Testis (tissue), 3 donors: ENCODE results near the gene DOK6. TPM values are rescaled to one million over a fixed set of nuclear protein-coding genes. Genes with fewer than 3 reads are reported as not detected.

Experiments used
- DNase-seq: peaks from one replicate; pipeline ENCODE4 v3.0.0-alpha.2; 2019
- H3K27ac ChIP-seq, 2 donors: fragments of 200-600 bp; sonication (generic); one replicate each; pipeline ENCODE4 v1.5.1; 2019
- H3K27me3 ChIP-seq: fragments of 200-600 bp; sonication (generic); one replicate; pipeline ENCODE4 v1.5.1; 2019
- H3K36me3 ChIP-seq: fragments of 200-600 bp; sonication (generic); one replicate; pipeline ENCODE4 v1.5.1; 2017; ENCODE audit warnings: low read depth; ENCODE audit errors: missing control alignments
- H3K4me1 ChIP-seq: fragments of 200-600 bp; sonication (generic); one replicate; pipeline ENCODE4 v1.5.1; 2019
- H3K4me3 ChIP-seq, 2 donors: fragments of 200-600 bp; sonication (generic); one replicate each; pipeline ENCODE4 v1.5.1; 2017 to 2019
- H3K9me3 ChIP-seq: fragments of 200-600 bp; sonication (generic); one replicate; pipeline ENCODE4 v1.5.1; 2017
- POLR2A ChIP-seq: fragments of 450-650 bp; IDR thresholded peaks from one replicate; pipeline ENCODE4 v1.6.1; 2017; ENCODE audit warnings: antibody characterized with exemption, mild to moderate bottlenecking, moderate library complexity
- WGBS, 2 donors: methylation state at CpG; one replicate each; pipeline ENCODE4 v1.1.5; 2018; 5-methylcytosine and 5-hydroxymethylcytosine counted together
- intact Hi-C: fragments of 100-400 bp; cut with DNase I; formaldehyde crosslinking; loops from one replicate; pipeline ENCODE4 v1.15.1; 2023; ENCODE audit warnings: low total_unique reads
- polyA plus RNA-seq: library from polyadenylated mRNA; stranded (reverse); fragments of 350-450 nt; fragmentation: Illumina TruSeq; extraction: RNeasy Lipid Tissue Mini Kit (QIAGEN cat#74804); gene quantifications from one replicate; pipeline ENCODE4 v1.2.3, GENCODE V29; 2014; ENCODE audit warnings: low read depth, low replicate concordance; ENCODE audit not compliant: insufficient read depth
- total RNA-seq, 2 donors: library from RNA; depleted of rRNA; stranded (reverse); fragments of >200 nt; gene quantifications; one replicate each; pipeline ENCODE4 v1.2.3, GENCODE V29; 2016
- TF ChIP-seq, protein P1 (sequence below), 3 experiments: fragments of 450-650 bp in 2 of 3; fragments of 200-600 bp in 1 of 3; sonication (generic) in 1 of 3; IDR thresholded peaks; one replicate each; pipeline ENCODE4 v1.5.1; 2016 to 2019; ENCODE audit warnings: antibody characterized with exemption in 3 of 3, mild to moderate bottlenecking in 2 of 3, moderate library complexity in 1 of 3

Gene DOK6
- total and polyA plus RNA-seq, 3 donors from 2014 or later, result 0.71 to 11.1 (median 8.5) TPM

DNA sequence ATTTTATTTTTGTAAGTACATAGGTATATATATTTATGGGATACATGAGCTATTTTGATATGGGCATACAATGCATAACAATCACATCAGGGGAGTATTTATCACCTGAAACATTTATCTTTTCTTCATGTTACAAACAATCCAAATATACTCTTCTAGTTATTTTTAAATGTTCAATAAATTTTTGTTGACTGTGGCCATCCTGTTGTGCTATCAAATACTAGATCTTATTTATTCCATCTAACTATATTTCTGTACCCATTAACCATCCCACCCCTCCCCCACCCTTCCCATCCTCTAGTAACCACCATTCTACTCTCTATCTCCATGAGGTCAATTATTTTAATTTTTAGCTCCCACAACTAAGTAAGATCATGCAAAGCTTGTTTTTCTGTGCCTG lies 390.0 kb downstream of the DOK6 start:
- no peak for DNase-seq
- Histone ChIP-seq H3K27me3 (no peaks in the 10 kb centered on the region), H3K4me3 (no peak overlapping the region), H3K4me1 (no peaks in the 10 kb centered on the region), H3K9me3 (no peaks in the 10 kb centered on the region), H3K27ac (no peak overlapping the region), H3K36me3 (no peaks in the 10 kb centered on the region)
- intact Hi-C loops, result no loop called here
- TF ChIP-seq, protein P1, sequence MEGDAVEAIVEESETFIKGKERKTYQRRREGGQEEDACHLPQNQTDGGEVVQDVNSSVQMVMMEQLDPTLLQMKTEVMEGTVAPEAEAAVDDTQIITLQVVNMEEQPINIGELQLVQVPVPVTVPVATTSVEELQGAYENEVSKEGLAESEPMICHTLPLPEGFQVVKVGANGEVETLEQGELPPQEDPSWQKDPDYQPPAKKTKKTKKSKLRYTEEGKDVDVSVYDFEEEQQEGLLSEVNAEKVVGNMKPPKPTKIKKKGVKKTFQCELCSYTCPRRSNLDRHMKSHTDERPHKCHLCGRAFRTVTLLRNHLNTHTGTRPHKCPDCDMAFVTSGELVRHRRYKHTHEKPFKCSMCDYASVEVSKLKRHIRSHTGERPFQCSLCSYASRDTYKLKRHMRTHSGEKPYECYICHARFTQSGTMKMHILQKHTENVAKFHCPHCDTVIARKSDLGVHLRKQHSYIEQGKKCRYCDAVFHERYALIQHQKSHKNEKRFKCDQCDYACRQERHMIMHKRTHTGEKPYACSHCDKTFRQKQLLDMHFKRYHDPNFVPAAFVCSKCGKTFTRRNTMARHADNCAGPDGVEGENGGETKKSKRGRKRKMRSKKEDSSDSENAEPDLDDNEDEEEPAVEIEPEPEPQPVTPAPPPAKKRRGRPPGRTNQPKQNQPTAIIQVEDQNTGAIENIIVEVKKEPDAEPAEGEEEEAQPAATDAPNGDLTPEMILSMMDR (IDR thresholded peaks at IDR 0.05), result no peak
- no peak for TF ChIP-seq POLR2A

DNA sequence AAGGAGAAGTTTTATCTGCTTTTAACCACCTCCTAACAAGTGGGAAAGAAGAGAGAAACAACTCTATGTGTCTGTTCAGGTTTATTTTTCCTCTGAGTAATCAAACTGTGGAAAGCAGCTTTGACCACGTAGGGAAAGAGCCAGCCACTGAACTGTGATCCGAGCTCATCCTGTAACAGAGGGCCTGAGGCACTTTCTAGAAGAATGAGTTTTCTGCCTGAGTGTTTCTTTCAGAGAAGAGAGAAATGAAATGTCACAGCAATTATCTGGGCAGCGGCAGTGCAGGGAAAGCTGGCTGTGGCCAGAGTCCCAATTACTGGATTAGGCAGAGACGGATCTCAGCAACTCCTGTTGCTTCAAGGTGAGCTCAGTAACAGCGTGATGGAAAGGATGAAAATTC lies 395.1 kb downstream of the DOK6 start:
- TF ChIP-seq, protein P1 (IDR thresholded peaks at IDR 0.05), result no peak
- no peak for TF ChIP-seq POLR2A
- no peaks in the 10 kb centered on the region for H3K4me1 ChIP-seq
- no peak overlapping the region for H3K4me3 ChIP-seq
- WGBS, 2 donors, result 75 to 82% methylated on average over 5 of the region's 5 CpGs
- intact Hi-C loops, result no loop called here
- no peak overlapping the region for H3K27ac ChIP-seq
- H3K27me3 ChIP-seq, result no peaks in the 10 kb centered on the region
- H3K36me3 ChIP-seq, result no peaks in the 10 kb centered on the region
- no peaks in the 10 kb centered on the region for H3K9me3 ChIP-seq
- DNase-seq, result no peak

DNA sequence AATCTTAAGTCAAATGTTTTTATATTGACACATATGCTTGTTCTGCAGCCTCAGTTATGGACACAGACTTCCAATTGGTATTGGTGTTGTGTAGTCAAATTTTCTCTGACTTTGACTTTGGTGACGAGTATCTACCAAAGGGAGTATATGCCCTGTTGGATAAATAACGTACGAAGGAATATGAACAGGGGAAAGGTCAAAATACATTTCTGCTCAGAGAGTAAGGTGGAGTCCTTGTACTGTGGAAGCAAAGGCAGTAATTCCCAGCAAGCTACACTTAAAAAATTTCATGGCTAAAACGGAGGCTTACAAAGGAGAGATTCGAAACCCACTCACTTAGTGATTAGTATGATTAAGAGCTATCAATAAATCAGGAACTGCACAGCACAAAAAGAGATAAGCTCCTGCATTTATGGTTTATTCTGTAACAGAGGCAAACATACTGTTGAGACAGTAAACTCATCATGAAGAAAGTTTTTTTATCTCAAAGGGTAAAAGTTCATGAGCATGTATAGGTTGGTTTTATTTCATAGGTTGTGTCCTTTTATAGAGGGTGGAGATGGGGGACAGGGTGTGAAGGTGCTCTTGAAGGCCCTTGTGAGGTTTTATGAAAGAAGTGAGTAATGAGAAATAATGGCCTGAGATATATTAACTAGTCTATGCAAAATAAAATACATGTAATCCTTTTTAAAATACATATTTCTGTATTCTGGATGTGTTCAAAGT lies 404.3 kb downstream of the DOK6 start:
- intact Hi-C loops, result no loop called here
- WGBS, 2 donors, result 79 to 85% methylated on average over 5 of the region's 5 CpGs
- Histone ChIP-seq H3K27ac (no peak overlapping the region), H3K36me3 (no peaks in the 10 kb centered on the region), H3K9me3 (no peaks in the 10 kb centered on the region), H3K4me3 (no peak overlapping the region), H3K27me3 (no peaks in the 10 kb centered on the region), H3K4me1 (no peaks in the 10 kb centered on the region)
- DNase-seq, result no peak
- TF ChIP-seq, protein P1 (IDR thresholded peaks at IDR 0.05), result no peak
- no peak for TF ChIP-seq POLR2A

DNA sequence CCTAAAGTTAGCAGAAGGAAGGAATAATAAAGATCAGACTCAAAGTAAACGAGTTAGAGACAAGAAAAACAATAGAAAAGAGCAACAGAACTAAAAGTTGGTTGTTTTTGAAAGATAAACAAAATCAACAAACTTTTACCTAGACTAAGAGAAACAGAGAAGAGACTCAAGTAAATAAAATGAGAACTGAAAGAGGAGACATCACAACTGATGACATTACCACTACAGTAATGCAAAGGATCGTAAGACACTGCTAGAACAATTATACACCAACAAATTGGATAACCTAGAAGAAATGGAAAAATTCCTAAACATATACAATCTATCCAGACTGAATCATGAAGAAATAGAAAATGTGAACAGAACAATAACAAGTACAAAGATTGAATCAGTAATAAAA lies 407.7 kb downstream of the DOK6 start:
- TF ChIP-seq, protein P1 (IDR thresholded peaks at IDR 0.05), result no peak
- TF ChIP-seq POLR2A, result no peak
- no peak for DNase-seq
- Histone ChIP-seq H3K4me1 (no peaks in the 10 kb centered on the region), H3K9me3 (no peaks in the 10 kb centered on the region), H3K36me3 (no peaks in the 10 kb centered on the region), H3K27ac (no peak overlapping the region), H3K4me3 (no peak overlapping the region), H3K27me3 (no peaks in the 10 kb centered on the region)
- intact Hi-C loops, result no loop called here
- 79 to 80% methylated on average over 2 of the region's 2 CpGs for WGBS, 2 donors

DNA sequence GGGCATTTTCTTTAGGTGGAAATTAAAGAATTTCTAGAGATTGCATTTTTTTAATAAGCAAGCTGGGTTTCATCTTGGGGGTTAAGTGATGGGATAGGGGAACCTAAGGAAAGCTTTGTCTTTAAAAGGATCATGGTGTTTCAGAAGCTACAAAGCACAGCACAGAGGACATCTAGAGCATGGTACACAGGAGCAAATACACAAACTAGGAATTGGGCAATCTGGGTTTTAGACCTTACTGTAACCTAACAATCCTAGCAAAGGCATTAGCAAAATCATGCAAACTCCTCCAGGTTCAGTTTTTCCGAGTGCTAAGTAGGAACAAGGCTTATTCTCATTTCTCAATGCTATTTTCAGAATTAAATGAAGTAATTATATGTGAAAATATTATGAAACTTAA lies 412.9 kb downstream of the DOK6 start:
- WGBS, 2 donors, result 92 to 97% methylated on average over 1 of the region's 1 CpG
- H3K36me3 ChIP-seq, result no peaks in the 10 kb centered on the region
- no peaks in the 10 kb centered on the region for H3K27me3 ChIP-seq
- H3K4me1 ChIP-seq, result no peaks in the 10 kb centered on the region
- no peak overlapping the region for H3K4me3 ChIP-seq
- no peaks in the 10 kb centered on the region for H3K9me3 ChIP-seq
- no peak overlapping the region for H3K27ac ChIP-seq
- no peak for DNase-seq
- TF ChIP-seq, protein P1 (IDR thresholded peaks at IDR 0.05), result no peak
- TF ChIP-seq POLR2A, result no peak
- intact Hi-C loops, result no loop called here
